GM10266 (cell line): ENCODE data around the gene PRG3.

Experiments
- DNase-seq: peaks from one replicate; pipeline ENCODE4 v3.0.0; 2012; ENCODE audit errors: extremely low spot score
- CTCF ChIP-seq: IDR thresholded peaks from 2 replicates; pipeline ENCODE4 v1.5.1; 2012; ENCODE audit warnings: mild to moderate bottlenecking, low read depth; ENCODE audit not compliant: control insufficient read depth, insufficient read depth; ENCODE audit errors: missing control alignments

PRG3 gene

DNA sequence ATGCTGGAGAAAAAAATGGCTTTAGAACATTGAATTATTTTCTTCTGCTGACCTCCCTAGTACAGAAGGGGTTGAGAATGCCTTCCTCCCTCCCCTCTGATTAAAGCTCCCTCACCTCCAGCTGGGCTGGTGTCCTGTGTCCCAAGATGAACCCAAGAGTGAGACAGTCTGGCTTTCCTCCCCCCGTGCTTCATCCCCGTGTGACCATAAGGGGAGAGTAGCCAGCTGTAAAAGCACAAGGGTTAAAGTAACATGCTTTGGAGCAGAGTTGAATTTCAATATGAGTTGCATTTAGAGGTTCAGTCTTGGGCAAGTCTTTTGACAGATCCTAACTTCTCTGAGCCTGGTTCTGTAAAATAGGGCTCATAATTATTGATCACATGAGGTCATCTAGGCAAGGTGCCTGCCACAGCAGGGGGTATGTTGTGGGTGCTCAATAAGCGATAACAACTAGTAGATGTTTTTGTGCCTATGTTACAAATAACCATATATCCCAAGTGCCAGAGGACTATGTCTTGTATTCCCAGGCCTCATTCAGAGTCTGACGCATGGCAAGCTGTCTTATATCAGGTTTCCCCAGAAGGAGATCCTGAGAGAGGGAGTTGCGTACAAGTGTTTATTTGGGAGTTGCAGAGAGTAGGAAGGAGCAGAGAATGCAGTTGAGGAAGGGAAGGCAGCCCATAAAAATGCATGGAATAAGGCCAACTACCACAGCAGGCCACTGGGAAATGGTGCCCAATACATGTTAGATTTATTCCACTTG, 5.4 kb upstream of the PRG3 start:
- DNase-seq: no peak
- TF ChIP-seq CTCF: no peak

GRCh38 chr11:57379732-57380131, 1.2 kb downstream of the PRG3 start:
- TF ChIP-seq CTCF: no peak
- no peak for DNase-seq

DNA sequence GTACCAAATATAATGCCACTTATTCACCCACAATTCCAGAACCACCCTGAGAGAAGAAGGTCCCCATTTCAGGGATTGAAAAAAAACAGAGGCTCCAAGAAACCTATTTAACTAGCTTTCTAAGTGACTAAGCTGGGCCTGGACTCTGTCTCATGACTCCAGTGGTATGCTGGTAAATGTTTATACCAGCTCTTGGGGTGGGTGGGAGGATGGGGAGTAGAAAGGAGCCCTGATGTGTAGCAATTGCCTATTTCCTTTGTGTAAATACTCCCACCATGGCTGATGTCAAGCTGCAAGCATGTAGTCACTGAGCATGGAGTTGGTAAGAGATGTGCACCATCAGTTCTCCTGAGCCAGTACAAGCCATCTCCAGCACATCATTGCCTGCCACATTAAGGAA, 2.8 kb downstream of the PRG3 start:
- no peak for TF ChIP-seq CTCF
- DNase-seq: no peak

GRCh38 chr11:57377107-57377506, 3.8 kb downstream of the PRG3 start:
- TF ChIP-seq CTCF: no peak
- no peak for DNase-seq

DNA sequence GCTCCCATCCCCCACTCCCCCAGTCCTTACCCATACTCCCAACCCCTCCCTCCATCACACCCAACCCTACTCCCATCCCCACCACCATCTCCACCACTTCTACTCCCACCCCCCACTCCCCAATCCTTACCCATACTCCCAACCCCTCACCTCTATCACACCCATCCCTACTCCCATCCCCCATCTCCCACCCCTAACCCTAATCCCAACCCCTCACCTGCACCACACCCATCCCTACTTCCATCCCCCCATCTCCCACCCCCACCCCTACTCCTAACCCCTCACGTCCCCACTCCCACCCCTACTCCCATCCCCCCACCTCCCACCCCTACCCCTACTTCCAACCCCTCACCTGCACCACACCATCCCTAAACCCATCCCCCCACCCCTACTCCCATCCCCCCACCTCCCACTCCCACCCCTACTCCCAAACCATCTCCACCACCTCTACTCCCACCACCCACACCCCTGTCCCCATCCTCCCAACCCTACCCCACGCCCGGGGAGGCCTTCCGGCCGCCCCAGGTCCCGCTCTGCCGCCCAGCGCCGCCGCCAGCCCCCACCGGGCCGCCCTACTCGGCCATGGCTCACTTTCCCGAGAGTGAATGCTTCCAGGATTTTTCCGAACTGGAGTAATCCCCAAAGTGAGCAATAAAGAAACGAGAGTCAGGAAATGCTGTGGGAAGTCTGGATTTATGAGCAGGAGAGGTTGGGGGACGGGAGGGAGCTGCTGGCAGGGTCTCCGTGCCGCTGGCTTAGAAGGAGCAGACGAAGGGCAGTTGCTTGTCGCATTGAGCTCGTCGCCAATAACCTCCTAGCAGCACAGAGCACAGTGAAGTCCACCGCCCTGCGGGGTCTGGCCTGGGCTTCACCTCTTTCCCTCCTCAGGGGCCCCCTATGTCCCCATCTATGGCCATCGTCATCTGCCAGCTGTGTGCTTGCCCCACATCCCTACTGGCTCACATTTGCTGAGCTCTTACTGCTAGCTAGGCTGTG, 4.6 kb downstream of the PRG3 start:
- no peak for DNase-seq
- TF ChIP-seq CTCF: no peak

- DNase-seq: no peak
- no peak for TF ChIP-seq CTCF
These were observed 5.5 kb downstream of the PRG3 start for GRCh38 chr11:57375490-57375889.

DNA sequence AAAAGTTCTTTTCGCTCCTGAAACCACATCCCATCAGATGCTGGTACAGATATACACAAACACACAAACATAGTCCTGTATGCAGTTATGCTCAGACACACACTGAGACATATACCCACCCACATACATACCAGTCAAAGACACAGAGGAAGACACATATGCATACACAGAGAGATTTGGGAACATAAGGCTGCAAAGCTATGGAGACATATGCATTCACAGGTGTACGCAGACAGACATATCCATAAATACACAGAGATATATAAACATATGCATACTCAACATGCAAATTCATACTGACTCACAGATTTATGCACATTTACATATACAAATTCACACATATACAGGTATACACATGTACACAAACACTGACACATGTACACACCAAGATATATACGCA, 6.0 kb downstream of the PRG3 start:
- DNase-seq: no peak
- TF ChIP-seq CTCF: no peak
